ENCODE results near the gene MRPL34.
A peak's percentile ranks its signal among the peaks of the same experiment; 100 is the strongest.

The MRPL34 gene

GRCh38 chr19:17335575-17335974, 29.9 kb downstream of the MRPL34 start:
- no peak for TF ChIP-seq CTCF (IDR thresholded peaks at IDR 0.05; ENCODE audit: insufficient read depth, missing control alignments)
- no peak for DNase-seq (ENCODE audit: insufficient read length, low spot score)
- no peak for FAIRE-seq

- TF ChIP-seq CTCF (IDR thresholded peaks at IDR 0.05; ENCODE audit: insufficient read depth, missing control alignments) = no peak
- DNase-seq (ENCODE audit: insufficient read length, low spot score) (peak; percentile 94), FAIRE-seq (no peak)
Observed at GRCh38 chr19:17336872-17337674, 31.4 kb downstream of the MRPL34 start, which contains the start of gene GTPBP3. GTPBP3 (plus strand) TSS chr19:17337553; CDS start chr19:17337612, 59 bp downstream.

- no peak for FAIRE-seq
- no peak for DNase-seq (ENCODE audit: insufficient read length, low spot score)
- no peak for TF ChIP-seq CTCF (IDR thresholded peaks at IDR 0.05; ENCODE audit: insufficient read depth, missing control alignments)
Observed at GRCh38 chr19:17337675-17338432, 32.2 kb downstream of the MRPL34 start.

GRCh38 chr19:17338433-17339078, 32.9 kb downstream of the MRPL34 start:
- TF ChIP-seq CTCF (IDR thresholded peaks at IDR 0.05; ENCODE audit: insufficient read depth, missing control alignments) = no peak
- DNase-seq (ENCODE audit: insufficient read length, low spot score) (no peak), FAIRE-seq (no peak)

- DNase-seq (ENCODE audit: insufficient read length, low spot score) (no peak), FAIRE-seq (no peak)
- TF ChIP-seq CTCF (IDR thresholded peaks at IDR 0.05; ENCODE audit: insufficient read depth, missing control alignments) = no peak
Observed at GRCh38 chr19:17339088-17339741, 33.5 kb downstream of the MRPL34 start.

- no peak for TF ChIP-seq CTCF (IDR thresholded peaks at IDR 0.05; ENCODE audit: insufficient read depth, missing control alignments)
- DNase-seq (ENCODE audit: insufficient read length, low spot score) (no peak), FAIRE-seq (no peak)
Observed at GRCh38 chr19:17340302-17340870, 34.7 kb downstream of the MRPL34 start.
